Erythroblast (primary cell): Measurements from ENCODE around the gene NAPG.
"Not testable (repeated sequence)": the region's sequence is repeated elsewhere in the genome, so short reads cannot be mapped to it uniquely, and the experiment has no call there.

Experiments
- GATA1 ChIP-seq: IDR thresholded peaks from 2 replicates; pipeline ENCODE4 v1.6.1; 2011; ENCODE audit warnings: low read depth, mild to moderate bottlenecking, control low read depth, low read length, moderate library complexity
- POLR2A ChIP-seq: IDR thresholded peaks from 2 replicates; pipeline ENCODE4 v1.6.1; 2011; ENCODE audit warnings: mild to moderate bottlenecking, low read length

DNA sequence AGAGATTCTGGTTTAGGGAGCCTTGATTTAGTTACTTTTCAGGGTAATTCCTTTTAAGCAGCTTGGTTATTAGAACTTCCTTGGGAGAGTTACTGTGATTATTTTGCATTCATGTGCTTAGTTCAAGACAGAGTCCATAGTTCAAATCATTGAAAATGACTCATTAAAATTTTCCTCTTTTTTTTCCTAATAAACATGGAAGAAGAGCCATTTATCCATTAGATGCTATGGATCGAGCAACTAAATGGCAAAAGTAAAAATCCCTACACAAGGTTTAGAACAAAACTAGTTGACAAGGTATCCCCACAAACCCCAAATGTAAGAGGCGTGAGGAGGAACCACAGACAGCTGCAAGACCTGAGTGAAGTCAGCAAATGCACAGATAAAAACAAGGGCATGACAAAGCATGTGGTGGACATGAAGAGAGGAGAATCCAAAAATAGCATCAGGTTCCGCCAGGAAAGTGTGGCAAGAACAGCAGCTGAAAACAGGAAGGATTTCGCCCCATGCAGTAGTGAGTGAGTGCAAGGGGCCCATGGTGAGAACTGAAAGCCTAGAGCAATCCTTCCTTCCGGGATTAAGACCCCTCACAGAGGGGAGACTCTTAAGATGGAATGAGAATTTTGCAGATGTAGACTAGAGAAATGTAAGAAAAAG lies 67.7 kb downstream of the NAPG start:
- TF ChIP-seq POLR2A, GATA1: not testable (repeated sequence)
